ENCODE data around the gene S100A3.

DNA sequence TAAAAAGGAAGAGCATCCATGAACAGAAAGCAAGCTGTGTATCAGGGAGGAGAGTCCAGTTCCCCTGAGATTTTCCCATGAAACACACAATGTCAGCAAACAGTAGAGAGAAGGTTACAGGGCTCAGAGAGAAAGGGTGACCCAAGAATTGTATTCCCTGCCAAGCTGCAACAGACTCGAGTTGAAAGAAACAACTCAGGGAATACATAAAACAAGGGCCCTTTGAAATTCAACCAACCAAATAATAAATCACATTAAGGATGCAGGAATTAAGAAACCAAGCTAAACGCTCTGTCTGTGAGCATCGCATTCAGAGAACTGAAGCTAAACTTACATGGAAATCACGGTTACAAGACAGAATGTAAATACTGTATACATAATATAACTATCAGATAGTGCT is 43.7 kb upstream of the S100A3 start:
- TF ChIP-seq ATF2 (CRISPR knock-in tag; IDR thresholded peaks at IDR 0.05) (no peak), ZNF788 (CRISPR knock-in tag; IDR thresholded peaks at IDR 0.05; ENCODE audit: borderline replicate concordance) (no peak), POLR2A (IDR thresholded peaks at IDR 0.05; ENCODE audit: insufficient read depth in 1 of 2, low read depth in 2 of 2, low read length in 2 of 2) (no peak), SMAD3 (CRISPR knock-in tag; IDR thresholded peaks at IDR 0.05) (no peak), REXO4 (CRISPR knock-in tag; IDR thresholded peaks at IDR 0.05; ENCODE audit: borderline replicate concordance) (no peak), KAT7 (CRISPR knock-in tag; IDR thresholded peaks at IDR 0.05; ENCODE audit: borderline replicate concordance) (no peak), MZF1 (CRISPR knock-in tag; IDR thresholded peaks at IDR 0.05; ENCODE audit: borderline replicate concordance) (no peak), MYC (CRISPR knock-in tag; IDR thresholded peaks at IDR 0.05; ENCODE audit: borderline replicate concordance) (no peak), ZNF766 (CRISPR knock-in tag; IDR thresholded peaks at IDR 0.05; ENCODE audit: borderline replicate concordance) (no peak), EZH2 (conservative IDR thresholded peaks at IDR 0.05; ENCODE audit: low read depth, low read length) (no peak)
- TF ChIP-seq, protein P1, sequence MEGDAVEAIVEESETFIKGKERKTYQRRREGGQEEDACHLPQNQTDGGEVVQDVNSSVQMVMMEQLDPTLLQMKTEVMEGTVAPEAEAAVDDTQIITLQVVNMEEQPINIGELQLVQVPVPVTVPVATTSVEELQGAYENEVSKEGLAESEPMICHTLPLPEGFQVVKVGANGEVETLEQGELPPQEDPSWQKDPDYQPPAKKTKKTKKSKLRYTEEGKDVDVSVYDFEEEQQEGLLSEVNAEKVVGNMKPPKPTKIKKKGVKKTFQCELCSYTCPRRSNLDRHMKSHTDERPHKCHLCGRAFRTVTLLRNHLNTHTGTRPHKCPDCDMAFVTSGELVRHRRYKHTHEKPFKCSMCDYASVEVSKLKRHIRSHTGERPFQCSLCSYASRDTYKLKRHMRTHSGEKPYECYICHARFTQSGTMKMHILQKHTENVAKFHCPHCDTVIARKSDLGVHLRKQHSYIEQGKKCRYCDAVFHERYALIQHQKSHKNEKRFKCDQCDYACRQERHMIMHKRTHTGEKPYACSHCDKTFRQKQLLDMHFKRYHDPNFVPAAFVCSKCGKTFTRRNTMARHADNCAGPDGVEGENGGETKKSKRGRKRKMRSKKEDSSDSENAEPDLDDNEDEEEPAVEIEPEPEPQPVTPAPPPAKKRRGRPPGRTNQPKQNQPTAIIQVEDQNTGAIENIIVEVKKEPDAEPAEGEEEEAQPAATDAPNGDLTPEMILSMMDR (CRISPR knock-in tag; IDR thresholded peaks at IDR 0.05) = no peak
- TF ChIP-seq, protein P2, sequence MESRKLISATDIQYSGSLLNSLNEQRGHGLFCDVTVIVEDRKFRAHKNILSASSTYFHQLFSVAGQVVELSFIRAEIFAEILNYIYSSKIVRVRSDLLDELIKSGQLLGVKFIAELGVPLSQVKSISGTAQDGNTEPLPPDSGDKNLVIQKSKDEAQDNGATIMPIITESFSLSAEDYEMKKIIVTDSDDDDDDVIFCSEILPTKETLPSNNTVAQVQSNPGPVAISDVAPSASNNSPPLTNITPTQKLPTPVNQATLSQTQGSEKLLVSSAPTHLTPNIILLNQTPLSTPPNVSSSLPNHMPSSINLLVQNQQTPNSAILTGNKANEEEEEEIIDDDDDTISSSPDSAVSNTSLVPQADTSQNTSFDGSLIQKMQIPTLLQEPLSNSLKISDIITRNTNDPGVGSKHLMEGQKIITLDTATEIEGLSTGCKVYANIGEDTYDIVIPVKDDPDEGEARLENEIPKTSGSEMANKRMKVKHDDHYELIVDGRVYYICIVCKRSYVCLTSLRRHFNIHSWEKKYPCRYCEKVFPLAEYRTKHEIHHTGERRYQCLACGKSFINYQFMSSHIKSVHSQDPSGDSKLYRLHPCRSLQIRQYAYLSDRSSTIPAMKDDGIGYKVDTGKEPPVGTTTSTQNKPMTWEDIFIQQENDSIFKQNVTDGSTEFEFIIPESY (CRISPR knock-in tag; IDR thresholded peaks at IDR 0.05) = no peak

All from HepG2 (cell line).